ENCODE measurements around the gene CFAP46. TPM values are rescaled to one million over a fixed set of nuclear protein-coding genes. Genes with fewer than 3 reads are reported as not detected.

The CFAP46 gene
- total and polyA plus RNA-seq, 2 experiments from 2014 or later, result 0.20 to 0.22 TPM

- in situ Hi-C loops (cut with MboI), result no loop called here
- H3K9me3 ChIP-seq (ENCODE audit: low read depth), result no peaks in the 10 kb centered on the region
- TF ChIP-seq EZH2phosphoT487 (IDR thresholded peaks at IDR 0.05; ENCODE audit: insufficient read depth, low read depth), result no peak
- no peak for TF ChIP-seq EZH2 (IDR thresholded peaks at IDR 0.05; ENCODE audit: insufficient read depth, poor library complexity, severe bottlenecking)
- H3K4me2 ChIP-seq (ENCODE audit: unreplicated experiment), result no peak overlapping the region
- no peaks in the 10 kb centered on the region for H3K79me2 ChIP-seq (ENCODE audit: insufficient read depth)
- no peaks in the 10 kb centered on the region for H3F3A ChIP-seq (ENCODE audit: insufficient read depth)
- H3K9ac ChIP-seq, result no peak overlapping the region
- DNase-seq, result no peak
- no peaks in the 10 kb centered on the region for H3K9me2 ChIP-seq (ENCODE audit: insufficient read depth)
- no peak overlapping the region for H3K4me3 ChIP-seq
- peaks cover 20% of the 10 kb centered on the region; the same call in 1 of the 2 replicates for H3K27me3 ChIP-seq (replicated peaks; ENCODE audit: insufficient read depth)
- H2AFZ ChIP-seq, result no peak overlapping the region
- H3K4me1 ChIP-seq (ENCODE audit: insufficient read depth), result peaks cover 7% of the 10 kb centered on the region
- H3K36me3 ChIP-seq (ENCODE audit: low read depth), result no peaks in the 10 kb centered on the region
- 72 to 80% methylated on average over 16 to 23 of the region's 23 CpGs for WGBS, 2 experiments (ENCODE audit: low coverage in 1 of 2, low lambda C conversion rate in 2 of 2, missing lambda C conversion rate in 2 of 2)
- no peak overlapping the region for H3K27ac ChIP-seq
- no peaks in the 10 kb centered on the region for H4K20me1 ChIP-seq (ENCODE audit: insufficient read depth)
Measured at GRCh38 chr10:132881186-132881920, 61.0 kb downstream of the CFAP46 start.

DNA sequence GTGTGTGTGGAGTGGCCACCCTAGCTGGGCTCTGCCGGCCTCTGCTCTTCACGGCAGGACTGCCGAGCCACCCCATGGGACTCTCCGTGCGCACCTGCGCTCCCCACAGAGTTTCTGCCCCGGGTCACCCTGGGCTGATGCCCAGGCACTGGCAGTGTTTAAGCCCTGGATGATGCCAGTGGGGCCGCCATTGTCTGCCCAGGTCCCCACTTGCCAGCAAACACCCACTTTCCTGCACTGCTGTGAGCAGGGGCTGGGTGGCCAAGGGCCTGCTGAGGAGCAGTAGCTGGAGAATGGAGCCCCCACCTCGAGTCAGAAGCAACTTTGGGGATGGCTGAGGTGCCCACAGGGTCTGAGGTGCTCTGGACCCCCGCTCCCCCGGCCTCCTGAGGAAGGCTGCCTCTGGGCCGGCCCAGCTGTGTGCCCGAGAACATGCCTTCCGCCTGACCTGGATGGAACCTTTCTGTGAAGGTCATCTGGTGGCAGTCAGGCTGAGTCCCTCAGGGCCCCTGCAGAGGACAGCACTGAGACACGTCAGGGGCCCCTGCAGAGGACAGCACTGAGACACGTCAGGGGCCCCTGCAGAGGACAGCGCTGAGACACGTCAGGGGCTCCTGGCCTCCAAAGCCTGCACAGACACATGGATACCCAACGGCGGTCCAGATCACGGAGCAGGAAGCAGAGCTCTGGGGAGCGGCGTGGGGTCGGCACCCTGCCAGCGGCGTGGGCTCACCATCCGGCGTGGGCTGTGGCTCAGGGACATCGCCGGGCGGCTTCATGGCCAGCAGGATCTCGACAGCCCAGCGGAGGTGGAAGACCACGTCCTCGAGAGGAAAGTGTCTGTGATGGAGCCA is 62.0 kb downstream of the CFAP46 start:
- in situ Hi-C loops (cut with MboI), result no loop called here
- Histone ChIP-seq H3F3A (ENCODE audit: insufficient read depth) (no peaks in the 10 kb centered on the region), H3K9me3 (ENCODE audit: low read depth) (no peaks in the 10 kb centered on the region), H3K4me3 (no peak overlapping the region), H3K4me2 (ENCODE audit: unreplicated experiment) (no peak overlapping the region), H2AFZ (no peak overlapping the region), H4K20me1 (ENCODE audit: insufficient read depth) (no peaks in the 10 kb centered on the region), H3K9ac (no peak overlapping the region), H3K79me2 (ENCODE audit: insufficient read depth) (no peaks in the 10 kb centered on the region), H3K9me2 (ENCODE audit: insufficient read depth) (no peaks in the 10 kb centered on the region), H3K27me3 (replicated peaks; ENCODE audit: insufficient read depth) (peaks cover 26% of the 10 kb centered on the region; the same call in 1 of the 2 replicates), H3K4me1 (ENCODE audit: insufficient read depth) (peaks cover 7% of the 10 kb centered on the region), H3K27ac (no peak overlapping the region), H3K36me3 (ENCODE audit: low read depth) (no peaks in the 10 kb centered on the region)
- WGBS, 2 experiments (ENCODE audit: low coverage in 1 of 2, low lambda C conversion rate in 2 of 2, missing lambda C conversion rate in 2 of 2), result 73 to 80% methylated on average over 31 to 34 of the region's 35 CpGs
- DNase-seq, result no peak
- TF ChIP-seq EZH2 (IDR thresholded peaks at IDR 0.05; ENCODE audit: insufficient read depth, poor library complexity, severe bottlenecking), result no peak
- no peak for TF ChIP-seq EZH2phosphoT487 (IDR thresholded peaks at IDR 0.05; ENCODE audit: insufficient read depth, low read depth)

GRCh38 chr10:132879408-132880127 is 62.8 kb downstream of the CFAP46 start:
- no peak for DNase-seq
- Histone ChIP-seq H3K9me2 (ENCODE audit: insufficient read depth) (no peaks in the 10 kb centered on the region), H3K27me3 (replicated peaks; ENCODE audit: insufficient read depth) (peaks cover 34% of the 10 kb centered on the region), H3K79me2 (ENCODE audit: insufficient read depth) (no peaks in the 10 kb centered on the region), H3K27ac (no peak overlapping the region), H3K4me1 (ENCODE audit: insufficient read depth) (peaks cover 7% of the 10 kb centered on the region), H3K4me2 (ENCODE audit: unreplicated experiment) (no peak overlapping the region), H4K20me1 (ENCODE audit: insufficient read depth) (no peaks in the 10 kb centered on the region), H3K9me3 (ENCODE audit: low read depth) (no peaks in the 10 kb centered on the region), H2AFZ (no peak overlapping the region), H3K36me3 (ENCODE audit: low read depth) (no peaks in the 10 kb centered on the region), H3F3A (ENCODE audit: insufficient read depth) (no peaks in the 10 kb centered on the region), H3K9ac (no peak overlapping the region), H3K4me3 (no peak overlapping the region)
- no peak for TF ChIP-seq EZH2phosphoT487 (IDR thresholded peaks at IDR 0.05; ENCODE audit: insufficient read depth, low read depth)
- no peak for TF ChIP-seq EZH2 (IDR thresholded peaks at IDR 0.05; ENCODE audit: insufficient read depth, poor library complexity, severe bottlenecking)
- 59 to 63% methylated on average over 28 to 38 of the region's 38 CpGs for WGBS, 2 experiments (ENCODE audit: low coverage in 1 of 2, low lambda C conversion rate in 2 of 2, missing lambda C conversion rate in 2 of 2)
- in situ Hi-C loops (cut with MboI), result no loop called here

DNA sequence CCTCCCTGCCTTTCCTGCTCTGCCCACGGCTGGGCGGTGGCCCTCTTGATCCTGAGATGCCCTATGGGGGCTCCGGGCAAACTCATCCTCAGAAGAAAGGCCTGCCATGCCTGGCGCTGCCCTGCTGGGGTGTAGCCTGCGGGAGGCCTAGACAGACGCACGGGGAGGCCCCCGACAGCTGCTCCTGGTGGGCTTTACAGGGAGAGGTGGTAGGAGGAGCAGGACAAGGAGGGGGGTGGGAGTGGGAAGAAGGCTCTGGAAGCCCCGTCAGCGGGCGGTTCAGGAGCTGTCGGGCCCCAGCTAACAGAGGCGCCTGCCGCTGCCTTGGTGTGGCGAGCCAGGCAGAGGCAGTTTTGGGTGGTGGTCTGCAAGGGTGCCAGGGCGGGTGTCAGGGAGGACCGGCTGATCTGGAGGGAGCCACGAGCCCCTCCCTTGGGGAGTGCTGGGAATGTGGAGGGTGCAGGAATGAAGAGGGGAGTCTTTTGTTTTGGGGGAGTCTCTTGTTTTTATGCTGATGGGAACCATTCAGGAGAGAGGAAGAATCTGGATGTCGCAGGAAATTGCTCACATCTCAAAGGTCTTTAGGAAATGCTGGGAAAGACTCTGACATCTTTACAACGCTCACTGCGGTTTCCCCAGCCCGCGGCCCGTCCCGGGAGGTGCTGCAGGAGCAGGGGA is 63.5 kb downstream of the CFAP46 start:
- in situ Hi-C loops (cut with MboI), result no loop called here
- Histone ChIP-seq H3K9me3 (ENCODE audit: low read depth) (no peaks in the 10 kb centered on the region), H3K36me3 (ENCODE audit: low read depth) (no peaks in the 10 kb centered on the region), H3K4me1 (ENCODE audit: insufficient read depth) (peaks cover 7% of the 10 kb centered on the region), H3K9ac (no peak overlapping the region), H4K20me1 (ENCODE audit: insufficient read depth) (no peaks in the 10 kb centered on the region), H3K9me2 (ENCODE audit: insufficient read depth) (no peaks in the 10 kb centered on the region), H3F3A (ENCODE audit: insufficient read depth) (no peaks in the 10 kb centered on the region), H3K4me3 (no peak overlapping the region), H2AFZ (no peak overlapping the region), H3K27me3 (replicated peaks; ENCODE audit: insufficient read depth) (peaks cover 34% of the 10 kb centered on the region), H3K4me2 (ENCODE audit: unreplicated experiment) (no peak overlapping the region), H3K79me2 (ENCODE audit: insufficient read depth) (no peaks in the 10 kb centered on the region), H3K27ac (no peak overlapping the region)
- no peak for DNase-seq
- 48% methylated on average over 25 of the region's 25 CpGs for WGBS, 2 experiments (ENCODE audit: low coverage in 1 of 2, low lambda C conversion rate in 2 of 2, missing lambda C conversion rate in 2 of 2)
- TF ChIP-seq EZH2phosphoT487 (IDR thresholded peaks at IDR 0.05; ENCODE audit: insufficient read depth, low read depth) (no peak), EZH2 (IDR thresholded peaks at IDR 0.05; ENCODE audit: insufficient read depth, poor library complexity, severe bottlenecking) (no peak)

Measured in GM23248 (cell line).